Stimulated activated CD4-positive, alpha-beta T cell treated with anti-CD3 and anti-CD28 coated beads, TNF-alpha, amount 100 ng/mL, for 1 hour (primary cell): ENCODE measurements around the gene EXOC4.

Experiments used
- DNase-seq, 3 donors: peaks; one replicate each; pipeline ENCODE4 v3.0.0-alpha.2; 2020; ENCODE audit warnings: low read depth in 3 of 3, low spot score in 1 of 3

EXOC4 gene

DNA sequence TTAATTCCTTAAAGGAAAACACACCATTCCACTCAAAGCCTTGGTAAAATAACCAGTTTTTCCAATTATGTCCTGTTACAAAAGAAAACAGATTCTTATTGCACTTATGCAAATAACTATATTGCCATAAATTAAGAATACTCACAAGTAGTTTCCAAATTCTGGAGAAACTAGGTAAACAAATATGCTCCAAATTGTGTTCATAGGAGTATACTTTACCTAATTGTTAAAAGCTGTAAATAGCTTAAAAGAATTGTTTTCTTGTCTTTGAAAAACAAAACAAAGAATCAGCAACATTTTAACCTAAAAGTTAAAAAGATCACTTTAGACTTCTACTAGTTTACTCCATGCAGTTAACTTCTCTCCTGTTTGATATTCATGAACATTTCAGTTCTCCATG, 835.3 kb downstream of the EXOC4 start:
- DNase-seq: no peak

DNA sequence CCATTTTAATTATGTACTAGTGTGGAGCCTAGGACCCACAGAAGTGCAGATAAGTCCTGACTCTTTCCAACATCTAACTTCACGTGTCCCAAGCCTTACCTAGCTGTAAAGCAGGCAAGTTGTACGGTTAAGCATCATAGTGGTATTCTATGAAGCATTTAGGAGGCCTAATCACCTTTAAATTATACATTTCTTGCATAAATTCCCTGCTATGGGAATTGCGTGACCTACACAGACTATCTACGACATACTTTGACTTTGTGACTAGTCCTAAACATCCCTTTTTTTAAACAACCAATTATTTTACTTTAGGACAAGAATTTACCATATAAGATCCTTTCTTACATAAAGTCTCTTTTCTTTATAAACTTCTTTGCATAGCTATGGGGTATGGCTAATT, 836.6 kb downstream of the EXOC4 start:
- DNase-seq: no peak

DNA sequence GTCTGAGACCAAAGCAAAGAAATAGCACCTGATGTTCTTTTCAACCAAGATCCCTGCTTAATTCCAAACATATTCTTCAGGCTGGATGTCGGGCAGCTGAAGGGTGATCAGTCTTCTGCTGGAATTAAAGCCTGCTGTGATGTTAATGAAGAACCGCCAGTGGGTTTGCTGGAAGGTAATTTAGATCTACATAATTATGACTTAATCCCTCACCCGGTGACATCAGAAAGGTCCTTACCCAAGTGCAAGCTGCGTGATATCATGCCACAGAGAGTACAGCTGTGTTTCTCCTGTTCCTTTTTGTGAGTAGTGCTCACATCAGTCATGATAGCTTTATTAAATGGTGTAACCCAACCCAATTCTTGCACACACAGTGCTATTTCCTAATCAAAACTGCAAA, 845.2 kb downstream of the EXOC4 start:
- DNase-seq: no peak

DNA sequence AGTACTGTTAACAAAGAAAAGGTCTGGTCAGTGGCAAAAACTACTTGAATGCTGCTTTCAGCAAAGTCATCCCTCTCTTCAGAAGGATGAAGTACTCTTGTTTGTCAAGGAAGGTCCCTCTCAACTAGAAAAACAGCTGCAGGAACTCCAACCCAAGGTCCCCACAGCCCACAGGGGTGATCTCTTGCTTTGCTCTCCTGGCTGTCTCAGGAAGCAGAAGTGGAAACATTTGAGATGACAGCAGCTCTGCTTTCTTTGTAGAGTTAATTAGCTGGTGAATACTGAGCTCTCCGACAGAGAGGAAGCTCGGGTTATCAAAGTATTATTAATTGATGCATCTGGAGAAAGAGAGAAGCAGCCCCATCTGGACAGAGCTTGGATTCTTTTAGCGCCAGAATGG, 848.8 kb downstream of the EXOC4 start:
- DNase-seq: no peak

DNA sequence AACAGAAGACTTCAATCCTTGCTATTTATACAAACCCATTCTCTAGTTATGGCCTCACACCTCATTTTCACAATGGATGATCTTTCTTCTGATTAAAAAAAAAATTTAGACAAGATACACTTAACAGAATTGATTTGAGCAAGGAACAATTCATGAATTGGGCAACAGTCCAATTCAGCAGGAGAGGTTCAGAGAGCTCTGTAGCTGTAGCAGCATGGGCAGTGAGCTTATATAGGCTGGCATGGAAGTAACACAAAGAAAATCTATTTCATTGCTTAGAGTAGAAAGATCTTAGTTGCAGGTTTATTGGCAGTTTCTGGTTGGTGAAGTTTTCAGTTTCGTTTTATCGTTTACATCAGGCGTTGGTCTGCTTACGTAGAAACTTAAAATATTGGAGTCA, 851.3 kb downstream of the EXOC4 start:
- DNase-seq: no peak

DNA sequence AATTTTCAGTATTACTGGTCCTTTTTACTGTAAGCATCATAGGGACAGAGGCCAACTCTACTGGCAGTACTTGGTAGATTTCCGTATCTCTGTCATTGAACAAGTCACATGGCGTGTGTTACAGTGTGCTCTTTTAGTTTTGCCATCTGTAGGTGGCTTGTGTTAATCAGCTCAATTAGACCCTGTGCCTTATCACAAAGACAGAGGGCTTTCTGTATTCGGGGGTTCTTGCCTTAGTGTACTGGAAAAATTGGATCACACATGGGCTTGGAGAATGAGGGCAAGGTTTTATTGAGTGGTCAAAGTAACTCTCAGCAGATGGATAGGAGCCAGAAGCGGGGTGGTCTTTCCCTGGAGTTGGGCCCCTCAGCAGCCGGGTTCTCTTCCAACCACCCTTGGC, 853.0 kb downstream of the EXOC4 start:
- DNase-seq: no peak

DNA sequence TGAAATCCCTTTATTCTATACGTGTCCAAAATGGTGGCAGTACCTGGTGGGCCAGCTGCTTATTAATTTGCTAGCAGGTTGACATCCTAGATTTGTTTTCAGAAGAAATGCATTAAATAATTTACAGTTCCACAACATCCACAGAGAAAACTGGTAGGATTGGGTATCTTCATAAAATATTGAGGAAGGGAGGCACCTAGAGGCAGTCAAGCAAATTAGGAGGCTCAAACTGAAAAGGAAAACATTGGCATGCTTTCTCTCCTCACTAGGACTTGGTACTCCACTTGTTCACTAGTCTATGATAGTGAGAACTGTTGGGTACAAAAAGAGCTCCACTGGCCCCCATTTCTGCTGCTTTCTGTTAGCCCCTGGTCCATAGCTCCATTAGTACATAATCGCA, 855.9 kb downstream of the EXOC4 start:
- DNase-seq: no peak

DNA sequence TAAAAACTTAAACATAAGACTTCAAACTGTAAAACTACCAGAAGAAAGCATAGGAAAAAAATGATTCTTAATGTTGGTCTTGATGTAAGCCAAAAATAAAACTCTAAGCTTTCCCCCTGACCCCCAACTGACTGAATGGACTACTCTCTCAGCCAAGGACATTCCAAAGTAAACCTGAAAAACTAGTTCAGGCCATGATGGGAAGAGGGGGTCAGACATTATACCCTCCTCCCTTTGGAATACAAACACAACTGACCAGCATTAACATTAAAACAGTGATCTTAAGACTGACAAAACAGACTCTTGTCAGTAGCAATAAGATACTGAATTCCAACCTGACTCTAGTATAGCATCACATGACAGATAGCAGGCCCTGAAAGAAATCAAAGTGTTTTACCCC, 860.8 kb downstream of the EXOC4 start:
- no peak for DNase-seq

DNA sequence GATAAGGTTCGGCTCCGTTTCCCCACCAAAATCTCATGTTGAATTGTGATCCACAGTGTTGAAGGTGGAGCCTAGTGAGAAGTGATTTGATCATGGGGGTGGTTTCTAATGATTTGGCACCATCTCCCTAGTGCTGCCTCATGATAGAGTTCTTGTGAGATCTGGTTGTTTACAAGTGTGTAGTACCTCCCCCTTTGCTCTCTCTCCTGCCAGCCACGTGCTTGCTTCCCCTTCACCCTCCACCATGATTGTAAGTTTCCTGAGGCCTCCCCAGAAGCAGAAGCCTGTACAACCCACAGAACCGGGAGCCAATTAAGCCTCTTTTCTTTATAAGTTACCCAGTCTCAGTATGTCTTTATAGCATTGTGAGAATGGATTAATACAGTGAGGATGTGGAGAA, 862.1 kb downstream of the EXOC4 start:
- no peak for DNase-seq
